Transverse colon (tissue), 4 donors: Measurements from ENCODE around the gene KIAA1217. TPM values are rescaled to one million over a fixed set of nuclear protein-coding genes. Genes with fewer than 3 reads are reported as not detected.

Experiments used
- DNase-seq: peaks from one replicate; pipeline ENCODE4 v3.0.0-alpha.2; 2019
- H3K27ac ChIP-seq, 4 donors: fragments of 200-600 bp; sonication (generic); 2 replicates each; pipeline ENCODE4 v1.5.1; 2016 to 2018; ENCODE audit warnings: inconsistent platforms in 4 of 4
- H3K27me3 ChIP-seq: fragments of 200-600 bp; sonication (generic); 2 replicates; pipeline ENCODE4 v1.5.1; 2017; ENCODE audit warnings: inconsistent platforms
- H3K36me3 ChIP-seq, 4 donors: fragments of 200-600 bp; sonication (generic); 2 replicates each; pipeline ENCODE4 v1.5.1; 2017 to 2019; ENCODE audit warnings: inconsistent platforms in 4 of 4
- H3K4me1 ChIP-seq, 4 donors: fragments of 200-600 bp; sonication (generic); 2 replicates each; pipeline ENCODE4 v1.5.1; 2017 to 2020; ENCODE audit warnings: inconsistent platforms in 4 of 4
- H3K4me3 ChIP-seq, 4 donors: fragments of 200-600 bp; sonication (generic); 1 replicate in 1 of 4; 2 replicates in 3 of 4; pipeline versions ENCODE4 v1.5.1 to v1.6.1; 2017 to 2019; ENCODE audit warnings: inconsistent platforms in 4 of 4
- H3K9me3 ChIP-seq, 2 donors: fragments of 200-600 bp; sonication (generic); 2 replicates each; pipeline ENCODE4 v1.5.1; 2017 to 2019; ENCODE audit warnings: inconsistent platforms in 2 of 2
- CTCF ChIP-seq, 5 experiments: fragments of 200-600 bp in 3 of 5; fragments of 450-650 bp in 2 of 5; sonication (generic) in 3 of 5; IDR thresholded peaks; 1 replicate in 2 of 5; 2 replicates in 3 of 5; pipeline ENCODE4 v1.5.1; 2016 to 2017; ENCODE audit warnings: antibody characterized with exemption in 5 of 5, inconsistent platforms in 3 of 5, mild to moderate bottlenecking in 2 of 5, moderate library complexity in 1 of 5
- EP300 ChIP-seq: sonication (generic); formaldehyde crosslinking; IDR thresholded peaks from one replicate; pipeline ENCODE4 v1.6.1; 2017; ENCODE audit warnings: antibody characterized with exemption, low read depth
- POLR2A ChIP-seq: fragments of 450-650 bp; IDR thresholded peaks from one replicate; pipeline ENCODE4 v1.6.1; 2016; ENCODE audit warnings: antibody characterized with exemption, mild to moderate bottlenecking, moderate library complexity
- POLR2AphosphoS5 ChIP-seq, 3 donors: sonication (generic); formaldehyde crosslinking; IDR thresholded peaks; one replicate each; pipeline ENCODE4 v1.6.1; 2016; ENCODE audit warnings: antibody characterized with exemption in 3 of 3
- WGBS, 2 donors: methylation state at CpG; one replicate each; pipeline ENCODE4 v1.1.5; 2018; ENCODE audit warnings: low coverage in 1 of 2; 5-methylcytosine and 5-hydroxymethylcytosine counted together
- in situ Hi-C, 4 donors: fragments of 200-750 bp; cut with MboI; loops; one replicate each; pipeline versions ENCODE4 v1.15.0 to v1.15.1; 2017; ENCODE audit warnings: low sequenced_read_pairs in 3 of 4, low pct_ligation_motif_present in 1 of 4, low pct_unique_long_range_greater_than_20kb in 1 of 4
- intact Hi-C: fragments of 100-400 bp; cut with DNase I; formaldehyde crosslinking; loops from one replicate; pipeline ENCODE4 v1.15.1; 2023; ENCODE audit warnings: low total_unique reads
- total RNA-seq, 4 donors: library from RNA; depleted of rRNA; stranded (reverse); fragments of >200 nt; gene quantifications; one replicate each; pipeline ENCODE4 v1.1.0, GENCODE V29; 2016

Gene KIAA1217
- total RNA-seq, 4 donors from 2014 or later, result 56.5 to 175 (median 72.0) TPM

- WGBS, 2 donors, result 91% methylated on average over 3 of the region's 3 CpGs; no CpG with 5 or more reads in 1 of the 2 donors
- Histone ChIP-seq H3K27ac (no peak overlapping the region), H3K9me3 (no peaks in the 10 kb centered on the region), H3K27me3 (no peaks in the 10 kb centered on the region), H3K36me3 (no peaks in the 10 kb centered on the region), H3K4me3 (no peak overlapping the region), H3K4me1 (no peaks in the 10 kb centered on the region)
- TF ChIP-seq POLR2AphosphoS5 (IDR thresholded peaks at IDR 0.05), result no peak
- in situ Hi-C loops, result no loop called here
- intact Hi-C loops, result no loop called here
- DNase-seq, result no peak
Observed at GRCh38 chr10:24277277-24277676, 68.3 kb downstream of the KIAA1217 start.

- intact Hi-C loops, result no loop called here
- no peak overlapping the region for H3K27ac ChIP-seq
- DNase-seq, result no peak
- H3K4me1 ChIP-seq, result no peaks in the 10 kb centered on the region
- WGBS, 2 donors, result 93 to 95% methylated on average over 2 to 9 of the region's 9 CpGs
- H3K27me3 ChIP-seq, result no peaks in the 10 kb centered on the region
- in situ Hi-C loops, result no loop called here
- TF ChIP-seq POLR2AphosphoS5 (IDR thresholded peaks at IDR 0.05), result no peak
- no peak for TF ChIP-seq CTCF (IDR thresholded peaks at IDR 0.05)
- TF ChIP-seq EP300, result no peak
- no peak for TF ChIP-seq POLR2A
- no peaks in the 10 kb centered on the region for H3K36me3 ChIP-seq
- no peak overlapping the region for H3K4me3 ChIP-seq
- no peaks in the 10 kb centered on the region for H3K9me3 ChIP-seq
Observed at GRCh38 chr10:24277771-24278170, 68.8 kb downstream of the KIAA1217 start.

GRCh38 chr10:24278176-24278889 is 69.4 kb downstream of the KIAA1217 start:
- H3K36me3 ChIP-seq, result no peaks in the 10 kb centered on the region
- H3K27ac ChIP-seq, result no peak overlapping the region
- in situ Hi-C loops (no loop called here), intact Hi-C loops (no loop called here)
- H3K4me1 ChIP-seq, result no peaks in the 10 kb centered on the region
- DNase-seq, result no peak
- WGBS, 2 donors, result 77 to 78% methylated on average over 3 to 5 of the region's 5 CpGs
- no peaks in the 10 kb centered on the region for H3K9me3 ChIP-seq
- no peak overlapping the region for H3K4me3 ChIP-seq
- H3K27me3 ChIP-seq, result no peaks in the 10 kb centered on the region
- TF ChIP-seq EP300, result no peak
- no peak for TF ChIP-seq CTCF (IDR thresholded peaks at IDR 0.05)

- in situ Hi-C loops (no loop called here), intact Hi-C loops (no loop called here)
- H3K4me1 ChIP-seq, result no peaks in the 10 kb centered on the region
- H3K27me3 ChIP-seq, result no peaks in the 10 kb centered on the region
- TF ChIP-seq POLR2AphosphoS5 (IDR thresholded peaks at IDR 0.05), result no peak
- TF ChIP-seq POLR2A, result no peak
- TF ChIP-seq EP300, result no peak
- no peak for TF ChIP-seq CTCF (IDR thresholded peaks at IDR 0.05)
- H3K27ac ChIP-seq, result no peak overlapping the region
- no peak for DNase-seq
- no peaks in the 10 kb centered on the region for H3K9me3 ChIP-seq
- no peak overlapping the region for H3K4me3 ChIP-seq
- no peaks in the 10 kb centered on the region for H3K36me3 ChIP-seq
Observed at GRCh38 chr10:24279166-24279565, 70.2 kb downstream of the KIAA1217 start.

- Histone ChIP-seq H3K27ac (no peak overlapping the region), H3K27me3 (no peaks in the 10 kb centered on the region), H3K9me3 (no peaks in the 10 kb centered on the region), H3K4me1 (no peaks in the 10 kb centered on the region), H3K36me3 (no peaks in the 10 kb centered on the region), H3K4me3 (no peak overlapping the region)
- TF ChIP-seq CTCF (IDR thresholded peaks at IDR 0.05) (no peak), POLR2AphosphoS5 (IDR thresholded peaks at IDR 0.05) (no peak), POLR2A (no peak), EP300 (no peak)
- intact Hi-C loops (no loop called here), in situ Hi-C loops (no loop called here)
- WGBS, 2 donors, result 46 to 48% methylated on average over 4 of the region's 4 CpGs
- no peak for DNase-seq
Observed at GRCh38 chr10:24287559-24288195, 78.7 kb downstream of the KIAA1217 start.
